SK-N-DZ (cell line): Measurements from ENCODE around the gene SLC7A8.
A peak's percentile ranks its signal among the peaks of the same experiment; 100 is the strongest.

Source experiments
- DNase-seq: peaks from one replicate; pipeline ENCODE4 v3.0.0-alpha.2; 2015; ENCODE audit warnings: low spot score
- small RNA-seq, 2 experiments: library from RNA; depleted of rRNA; stranded (forward); fragments of <200 nt; gene quantifications; one replicate each; pipeline ENCODE3, GENCODE V24; 2014

SLC7A8 gene

GRCh38 chr14:23094666-23095195 is 88.7 kb downstream of the SLC7A8 start, which contains the start of gene ACIN1:
ACIN1 (minus strand) TSS chr14:23095136; CDS start chr14:23095112, 24 bp downstream.
- DNase-seq, result peak; percentile 91

DNA sequence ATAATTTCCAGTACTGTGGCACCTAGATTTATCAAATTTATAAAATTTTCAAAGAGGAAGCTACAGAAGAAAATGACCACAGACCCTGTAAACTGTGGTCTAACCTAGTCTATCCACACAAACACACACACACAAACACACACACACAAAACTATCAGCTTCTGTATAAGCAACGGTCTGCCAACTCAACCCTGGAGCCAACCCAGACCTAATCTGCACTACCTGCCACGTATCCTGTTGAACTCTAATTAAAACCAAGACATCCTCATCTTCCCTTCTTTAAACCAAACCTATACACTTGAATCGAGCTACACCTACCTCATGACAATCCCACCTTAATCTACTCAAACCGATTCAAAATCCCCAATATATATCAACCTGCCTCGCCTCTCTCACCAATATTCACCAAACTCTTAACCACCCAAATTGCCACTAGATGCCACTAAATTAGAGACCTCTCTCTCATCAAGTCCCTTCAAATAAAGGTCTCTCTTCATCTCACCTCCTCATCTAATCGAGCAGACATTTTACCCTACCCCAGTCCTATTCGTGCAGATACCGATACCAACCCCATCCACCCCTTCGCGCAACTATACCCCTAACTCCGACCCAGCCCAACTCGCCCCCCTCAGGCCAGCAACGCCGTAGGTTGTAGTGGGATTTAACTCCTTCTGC is 89.3 kb downstream of the SLC7A8 start:
- DNase-seq, result no peak

GRCh38 chr14:23093526-23093925 is 89.9 kb downstream of the SLC7A8 start:
- no peak for DNase-seq

- DNase-seq, result no peak
These were observed 90.4 kb downstream of the SLC7A8 start for GRCh38 chr14:23093104-23093503.

- no peak for DNase-seq
These were observed 91.9 kb downstream of the SLC7A8 start for GRCh38 chr14:23091294-23092225.

DNA sequence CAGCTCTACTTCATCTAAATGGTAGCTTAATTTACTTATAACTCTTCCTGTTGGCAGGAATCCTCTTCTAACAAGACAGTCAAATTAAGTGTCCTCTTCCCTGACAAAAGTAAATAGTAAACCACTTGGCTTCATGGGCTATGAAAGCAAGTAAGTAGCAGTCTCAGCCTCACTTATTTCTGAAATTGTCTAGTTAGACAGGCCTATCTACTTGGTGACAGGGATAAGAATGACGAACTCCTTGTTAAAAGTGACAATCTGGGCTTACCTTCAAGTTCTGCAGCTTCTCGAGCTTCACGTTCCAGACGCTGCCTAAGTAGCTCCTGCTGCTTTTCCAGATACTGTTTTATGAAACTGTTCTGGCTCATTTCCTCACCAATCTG is 93.2 kb downstream of the SLC7A8 start:
- no peak for DNase-seq

DNA sequence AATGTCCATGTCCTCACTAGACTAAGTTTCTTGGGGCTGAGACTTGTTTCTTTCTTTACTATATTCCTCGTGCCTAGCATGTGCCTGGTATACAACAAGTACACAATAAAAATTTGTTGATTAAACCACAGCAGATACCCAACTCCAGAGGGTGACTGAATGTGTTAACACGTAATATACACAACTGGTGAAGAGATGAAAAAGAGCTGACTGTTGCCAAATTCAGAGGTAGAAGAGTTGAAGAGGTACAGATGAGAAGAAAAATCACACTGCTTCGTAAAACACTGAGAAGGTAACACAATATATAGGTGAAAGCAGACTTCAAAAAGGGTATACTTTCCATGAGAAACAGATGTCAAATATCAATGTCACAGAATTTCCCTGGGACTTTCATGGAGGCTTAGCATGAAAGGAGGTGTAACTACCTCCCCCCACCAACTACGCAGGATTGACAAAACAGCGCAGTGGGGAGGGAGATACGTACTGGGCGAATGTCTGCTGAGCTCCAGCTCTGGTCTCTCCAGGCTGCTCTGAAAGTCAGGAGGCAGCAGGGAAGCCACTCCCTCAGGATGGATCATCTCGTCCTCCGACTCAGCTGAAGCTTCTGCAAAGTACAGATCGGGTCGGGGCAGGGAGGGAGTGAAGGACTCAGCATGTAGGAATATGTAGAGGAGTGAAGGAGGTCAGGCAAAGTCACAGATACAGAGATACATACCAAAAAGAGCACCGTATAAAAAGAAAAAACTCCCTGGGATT is 93.8 kb downstream of the SLC7A8 start:
- no peak for DNase-seq

DNA sequence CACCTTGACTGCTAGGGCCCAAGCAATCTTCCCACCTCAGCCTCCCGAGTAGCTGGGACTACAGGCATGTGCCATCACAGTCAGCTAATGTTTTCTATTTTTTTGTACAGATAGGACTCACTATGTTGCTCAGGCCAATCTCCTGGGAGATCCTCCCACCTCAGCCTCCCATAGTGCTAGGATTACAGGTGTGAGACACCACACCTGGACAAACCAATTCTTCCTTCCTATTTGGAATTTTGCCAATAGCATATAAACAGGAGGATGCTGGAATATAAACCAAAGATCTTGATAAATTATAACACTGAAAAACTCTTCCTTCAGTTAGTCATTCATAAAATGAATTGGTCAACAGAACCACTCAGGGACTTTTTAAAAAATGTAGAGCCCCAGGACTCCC is 96.9 kb downstream of the SLC7A8 start:
- no peak for DNase-seq

DNA sequence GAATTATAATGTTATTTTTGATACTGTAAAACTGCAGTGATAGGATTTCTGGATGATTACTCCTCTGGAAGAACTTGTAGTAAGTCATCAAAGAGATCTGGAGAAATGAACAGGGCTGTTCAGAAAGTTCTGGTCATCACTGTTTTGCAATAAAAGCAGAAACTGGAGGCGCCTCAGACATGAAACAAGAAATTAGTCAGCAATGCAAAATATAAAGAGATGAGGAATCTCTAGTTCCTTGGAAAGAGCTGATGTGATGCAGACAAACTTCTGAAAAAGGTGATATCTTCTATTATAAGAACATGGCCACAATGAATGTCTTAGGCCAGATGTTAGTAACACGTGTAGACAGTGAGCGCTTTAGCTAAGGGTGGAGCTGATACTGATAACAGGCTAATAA is 98.0 kb downstream of the SLC7A8 start:
- no peak for DNase-seq

DNA sequence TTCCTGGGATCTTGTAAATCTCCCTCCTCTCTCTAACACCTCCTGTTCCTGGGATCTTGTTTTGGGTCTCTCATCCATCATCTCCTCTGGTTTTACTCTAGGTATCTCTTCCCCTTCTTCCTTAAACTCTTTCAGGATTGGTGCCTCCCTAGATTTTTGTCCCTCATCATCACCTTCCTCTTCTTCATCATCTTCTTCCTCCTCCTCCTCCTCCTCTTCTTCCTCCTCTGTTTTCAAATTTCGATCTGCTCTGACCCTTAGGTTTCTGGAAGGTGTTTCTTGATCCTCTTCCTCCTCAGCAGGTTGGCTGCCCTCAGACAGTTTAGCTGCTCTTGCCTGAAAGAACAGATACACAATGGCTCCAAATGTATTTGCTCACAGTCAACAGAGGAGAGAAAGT is 103.0 kb downstream of the SLC7A8 start:
- DNase-seq, result no peak

DNA sequence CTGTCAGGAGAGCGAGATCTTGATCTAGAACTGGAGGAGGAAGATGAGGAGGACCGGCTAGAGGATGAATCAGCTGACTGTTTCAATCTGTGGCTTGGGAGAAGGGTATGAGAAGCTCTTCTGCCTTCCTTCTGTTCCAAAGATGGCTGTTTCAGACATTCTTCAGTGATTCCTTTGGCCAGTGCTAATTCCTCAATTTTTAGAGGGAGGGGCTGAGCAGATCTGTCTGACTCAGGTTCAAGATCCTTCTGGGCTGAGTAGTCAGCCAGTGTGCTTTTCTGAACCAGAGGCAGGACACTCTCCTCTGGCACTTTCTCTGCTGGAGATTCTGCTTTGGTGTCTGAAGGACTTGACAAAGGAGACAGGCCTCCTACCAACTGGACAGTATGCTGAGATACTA is 103.7 kb downstream of the SLC7A8 start:
- no peak for DNase-seq

DNA sequence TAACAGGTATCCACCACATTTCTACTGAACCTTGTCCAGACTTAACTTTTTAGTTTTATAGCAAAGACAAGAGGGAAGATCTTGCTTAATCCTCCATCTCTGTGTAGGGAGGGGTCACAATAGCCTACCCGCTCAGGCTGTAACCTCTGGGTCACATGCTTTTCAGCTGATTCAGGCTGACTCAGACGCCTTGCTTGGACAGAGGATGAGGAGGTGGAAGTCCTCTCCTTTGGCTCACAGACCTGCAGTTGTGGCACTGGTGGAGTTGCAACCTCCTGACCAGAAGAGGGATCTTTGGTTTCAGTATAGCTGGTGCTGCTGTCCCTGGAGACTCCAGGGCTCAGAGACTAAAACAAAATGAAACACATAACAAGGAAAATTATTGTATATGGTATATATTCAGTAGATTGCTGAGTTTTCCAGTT is 104.8 kb downstream of the SLC7A8 start:
- no peak for DNase-seq

GRCh38 chr14:23077962-23078361 is 105.5 kb downstream of the SLC7A8 start:
- no peak for DNase-seq

GRCh38 chr14:23076785-23077408 is 106.6 kb downstream of the SLC7A8 start:
- no peak for DNase-seq

Small RNA genes within 50 kb of the gene (small RNA-seq; reads per million reads assigned to genes)
- gene AL049829.1, result 0 reads per million in 2 experiments
- 0 reads per million in 2 experiments for gene RNU6-1138P
